Chondrocyte (in vitro differentiated cells): ENCODE results near the gene GPSM1. TPM values are rescaled to one million over a fixed set of nuclear protein-coding genes. Genes with fewer than 3 reads are reported as not detected.

Experiments used
- DNase-seq: peaks from one replicate; pipeline ENCODE4 v3.0.0; 2021; ENCODE audit warnings: mixed read lengths, low spot score
- H3K27ac Mint-ChIP-seq: one replicate; pipeline ENCODE4 v1.8.0; 2021; ENCODE audit warnings: mild to moderate bottlenecking, moderate library complexity, mixed read lengths; ENCODE audit not compliant: unreplicated experiment
- H3K27me3 Mint-ChIP-seq: 2 replicates; pipeline ENCODE4 v1.8.0; 2021; ENCODE audit warnings: low read depth, mixed read lengths
- H3K36me3 Mint-ChIP-seq: 2 replicates; pipeline ENCODE4 v1.8.0; 2021; ENCODE audit warnings: low read depth, mixed read lengths
- H3K4me1 Mint-ChIP-seq: 2 replicates; pipeline ENCODE4 v1.8.0; 2021; ENCODE audit warnings: low read depth, mild to moderate bottlenecking, mixed read lengths
- H3K4me3 Mint-ChIP-seq: one replicate; pipeline ENCODE4 v1.8.0; 2021; ENCODE audit warnings: mild to moderate bottlenecking, moderate library complexity, mixed read lengths; ENCODE audit not compliant: unreplicated experiment
- H3K9me3 Mint-ChIP-seq: 2 replicates; pipeline ENCODE4 v1.8.0; 2021; ENCODE audit warnings: low read depth, mixed read lengths
- total RNA-seq: library from RNA; stranded (reverse); gene quantifications from 3 replicates; pipeline ENCODE4 v1.2.1, GENCODE V29; 2021
- TF ChIP-seq, protein P1 (sequence below): fragments of 200-600 bp; sonication (generic); IDR thresholded peaks from 2 replicates; pipeline ENCODE4 v1.5.0; 2021; ENCODE audit warnings: antibody characterized with exemption, mild to moderate bottlenecking, moderate library complexity

The GPSM1 gene
- total RNA-seq, 1 donor from 2014 or later, result 40.0 TPM

DNA sequence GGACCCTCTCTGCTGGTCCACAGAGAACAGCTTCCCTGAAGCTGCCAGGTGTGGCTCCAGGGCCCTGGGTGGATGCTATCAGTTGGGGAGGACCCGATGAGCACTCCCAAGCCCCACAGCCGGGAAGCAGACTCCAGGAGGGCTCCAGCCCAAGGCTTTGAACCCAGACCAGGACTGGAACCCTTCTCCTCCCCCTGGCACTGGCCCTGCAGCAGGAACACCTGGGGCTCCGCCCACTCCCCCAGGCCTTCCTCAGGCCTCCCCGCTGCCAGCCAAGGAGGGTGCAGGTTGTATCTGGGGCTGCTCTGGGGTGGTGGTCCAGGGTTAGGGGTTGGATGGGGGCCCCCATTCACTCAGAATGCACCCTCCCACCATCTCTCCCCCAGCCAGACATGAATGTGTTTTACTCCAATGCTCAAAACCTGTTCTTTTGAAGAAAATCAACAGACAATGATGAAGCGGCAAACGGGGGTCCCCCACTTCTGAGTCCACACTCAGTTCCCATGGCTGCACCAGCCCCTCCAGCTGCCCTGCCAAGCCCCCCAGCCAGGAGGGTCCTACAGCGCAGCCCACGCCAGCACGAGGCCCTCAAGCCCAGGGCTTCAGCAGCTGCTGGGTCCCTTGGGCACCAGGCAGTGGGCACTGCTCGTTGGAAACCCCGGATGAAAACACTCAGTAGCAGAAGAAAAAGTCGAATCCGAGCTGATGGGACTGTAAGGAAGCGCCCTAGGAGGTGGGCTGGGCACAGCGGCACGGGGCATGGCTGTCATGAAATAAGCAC, 46.6 kb upstream of the GPSM1 start:
- Mint-ChIP-seq H3K4me1 (peaks cover 4% of the 10 kb centered on the region), H3K9me3 (peaks cover 3% of the 10 kb centered on the region), H3K36me3 (no peaks in the 10 kb centered on the region), H3K4me3 (no peak overlapping the region), H3K27ac (no peak overlapping the region), H3K27me3 (peaks cover 15% of the 10 kb centered on the region)
- no peak for DNase-seq
- TF ChIP-seq, protein P1, sequence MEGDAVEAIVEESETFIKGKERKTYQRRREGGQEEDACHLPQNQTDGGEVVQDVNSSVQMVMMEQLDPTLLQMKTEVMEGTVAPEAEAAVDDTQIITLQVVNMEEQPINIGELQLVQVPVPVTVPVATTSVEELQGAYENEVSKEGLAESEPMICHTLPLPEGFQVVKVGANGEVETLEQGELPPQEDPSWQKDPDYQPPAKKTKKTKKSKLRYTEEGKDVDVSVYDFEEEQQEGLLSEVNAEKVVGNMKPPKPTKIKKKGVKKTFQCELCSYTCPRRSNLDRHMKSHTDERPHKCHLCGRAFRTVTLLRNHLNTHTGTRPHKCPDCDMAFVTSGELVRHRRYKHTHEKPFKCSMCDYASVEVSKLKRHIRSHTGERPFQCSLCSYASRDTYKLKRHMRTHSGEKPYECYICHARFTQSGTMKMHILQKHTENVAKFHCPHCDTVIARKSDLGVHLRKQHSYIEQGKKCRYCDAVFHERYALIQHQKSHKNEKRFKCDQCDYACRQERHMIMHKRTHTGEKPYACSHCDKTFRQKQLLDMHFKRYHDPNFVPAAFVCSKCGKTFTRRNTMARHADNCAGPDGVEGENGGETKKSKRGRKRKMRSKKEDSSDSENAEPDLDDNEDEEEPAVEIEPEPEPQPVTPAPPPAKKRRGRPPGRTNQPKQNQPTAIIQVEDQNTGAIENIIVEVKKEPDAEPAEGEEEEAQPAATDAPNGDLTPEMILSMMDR, result no peak

DNA sequence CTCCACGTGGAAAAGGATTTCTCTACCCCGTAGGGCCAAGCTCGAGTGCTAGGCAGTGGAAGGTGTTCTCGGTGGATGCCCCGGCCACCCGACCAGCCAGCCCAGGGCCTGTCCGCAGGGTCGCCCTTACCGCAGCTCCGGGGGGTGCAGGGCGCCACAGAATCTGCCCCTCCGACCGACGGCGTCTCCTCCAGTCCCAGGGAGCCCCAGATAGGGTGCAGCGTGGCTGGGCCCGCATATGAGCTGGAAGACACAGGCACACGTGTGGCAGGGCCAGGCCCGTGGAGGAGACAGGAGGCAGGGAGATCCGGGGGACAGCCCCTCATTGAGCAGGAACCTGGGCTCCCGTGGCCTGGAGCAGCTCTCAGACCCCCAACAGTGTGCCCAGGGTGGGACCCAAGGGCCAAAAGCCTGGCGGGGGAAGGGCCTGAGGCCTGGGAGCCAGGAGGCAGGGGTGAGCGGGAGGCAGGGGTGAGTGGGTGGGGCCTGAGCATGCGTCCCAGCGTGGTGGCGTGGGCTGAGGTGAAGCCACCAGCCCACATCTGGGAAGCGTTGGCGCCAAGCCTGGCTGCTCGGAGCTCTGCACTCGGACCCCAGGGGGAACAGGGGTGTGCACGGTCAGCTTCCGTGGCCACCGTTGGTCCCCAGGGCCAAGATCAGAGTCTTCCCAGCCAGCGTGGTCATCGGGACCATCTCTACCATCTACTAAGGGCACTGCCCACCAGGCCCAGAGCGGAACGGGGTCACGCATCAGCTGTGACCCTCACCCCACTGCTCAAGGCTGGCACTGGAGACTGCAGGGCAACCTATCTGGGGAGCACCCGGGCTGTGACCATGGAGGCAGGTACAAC, 45.7 kb upstream of the GPSM1 start:
- H3K36me3 Mint-ChIP-seq, result no peaks in the 10 kb centered on the region
- H3K4me1 Mint-ChIP-seq, result peaks cover 4% of the 10 kb centered on the region
- TF ChIP-seq, protein P1, result no peak

DNA sequence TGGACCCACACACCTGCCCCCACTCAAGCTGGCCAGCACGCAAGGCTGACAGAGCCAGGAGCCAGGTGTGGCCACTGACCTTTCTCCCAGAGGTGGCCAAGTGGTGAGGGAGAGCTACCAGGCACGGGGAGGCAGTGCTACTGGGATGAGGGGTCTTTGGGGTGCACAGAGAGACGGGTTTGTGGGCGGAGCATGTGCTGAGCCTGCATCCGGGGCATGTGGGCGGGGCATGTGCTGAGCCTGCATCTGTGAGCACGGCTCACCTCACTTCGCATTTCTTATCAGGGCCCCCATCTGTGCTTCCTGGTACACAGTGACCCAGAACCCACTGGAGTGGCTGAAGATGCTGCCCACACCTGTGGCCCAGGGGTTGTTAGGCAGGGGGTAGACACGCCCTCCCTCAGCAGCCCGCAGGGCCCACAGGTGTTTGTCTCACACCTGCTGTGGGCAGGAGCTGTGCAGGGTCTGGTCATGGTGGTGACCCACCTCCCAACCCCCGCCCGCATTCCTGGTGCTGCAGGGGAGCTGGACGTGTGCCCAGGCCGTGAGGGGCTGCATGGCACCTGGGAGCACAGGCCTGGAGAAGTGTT, 45.0 kb upstream of the GPSM1 start:
- Mint-ChIP-seq H3K36me3 (no peaks in the 10 kb centered on the region), H3K9me3 (peaks cover 3% of the 10 kb centered on the region), H3K27ac (no peak overlapping the region), H3K27me3 (peaks cover 23% of the 10 kb centered on the region), H3K4me1 (peaks cover 4% of the 10 kb centered on the region), H3K4me3 (no peak overlapping the region)
- TF ChIP-seq, protein P1, result no peak
- DNase-seq, result no peak

More for the DNA sequence above, 45.7 kb upstream of the GPSM1 start:
- Mint-ChIP-seq H3K9me3 (peaks cover 3% of the 10 kb centered on the region), H3K27ac (no peak overlapping the region), H3K27me3 (peaks cover 16% of the 10 kb centered on the region), H3K4me3 (no peak overlapping the region)
- DNase-seq, result no peak

DNA sequence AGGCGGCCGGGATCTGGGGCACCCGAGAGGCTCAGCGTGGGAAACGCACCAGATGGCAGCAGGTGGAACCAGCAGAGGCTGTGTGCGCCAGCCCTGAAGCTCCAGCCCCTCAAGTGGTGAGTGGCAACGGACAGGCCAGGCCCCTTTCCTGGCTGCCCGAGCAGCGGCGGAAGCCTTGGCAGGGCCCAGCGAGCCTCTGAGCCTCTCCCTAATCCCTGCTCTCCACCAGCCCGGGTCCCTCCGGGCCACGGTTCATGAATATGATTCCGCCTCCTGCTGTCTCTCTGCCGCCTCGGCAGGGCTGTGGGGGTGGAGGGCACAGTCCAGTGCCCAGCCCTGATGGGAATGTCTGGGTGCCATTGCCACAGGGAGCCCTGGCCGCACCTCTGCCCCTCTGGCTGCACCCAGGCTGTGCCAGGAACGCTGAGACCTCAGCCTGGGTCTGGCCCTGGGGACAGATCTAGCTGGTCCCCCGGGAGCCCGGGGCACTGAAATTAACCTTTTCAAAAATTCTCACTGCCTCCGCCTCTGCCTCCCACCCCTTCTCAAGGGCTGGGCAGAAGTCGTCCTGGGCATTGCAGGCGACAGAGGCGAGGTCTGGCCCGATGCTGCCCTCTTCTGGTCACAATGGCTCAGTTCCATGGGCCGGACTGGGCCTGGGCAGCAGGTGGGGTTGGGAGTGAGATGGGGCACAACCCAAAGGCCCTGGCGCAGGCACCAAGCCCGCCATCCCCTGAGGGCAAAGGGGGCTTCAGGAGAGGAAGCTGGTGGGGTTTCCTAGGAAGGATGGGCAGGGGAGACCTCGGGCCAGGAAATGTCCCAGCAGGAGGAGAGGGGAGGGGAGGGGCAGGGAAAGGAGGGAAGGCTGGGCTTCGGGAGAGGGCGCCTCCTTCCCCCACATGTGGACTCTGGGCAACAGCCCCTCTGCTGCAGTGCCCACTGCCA, 43.8 kb upstream of the GPSM1 start:
- peaks cover 25% of the 10 kb centered on the region for H3K27me3 Mint-ChIP-seq
- DNase-seq, result no peak
- H3K9me3 Mint-ChIP-seq, result peaks cover 3% of the 10 kb centered on the region
- H3K36me3 Mint-ChIP-seq, result no peaks in the 10 kb centered on the region
- TF ChIP-seq, protein P1, result peak; percentile 94
- no peak overlapping the region for H3K4me3 Mint-ChIP-seq
- H3K27ac Mint-ChIP-seq, result no peak overlapping the region
- H3K4me1 Mint-ChIP-seq, result peaks cover 4% of the 10 kb centered on the region
